Type B pancreatic cell (in vitro differentiated cells): ENCODE data around the gene BEST2. TPM values are rescaled to one million over a fixed set of nuclear protein-coding genes. Genes with fewer than 3 reads are reported as not detected.
A peak's percentile ranks its signal among the peaks of the same experiment; 100 is the strongest.
"Not testable (repeated sequence)": the region's sequence is repeated elsewhere in the genome, so short reads cannot be mapped to it uniquely, and the experiment has no call there.

Source experiments
- DNase-seq: peaks from one replicate; pipeline ENCODE4 v3.0.0; 2021; ENCODE audit warnings: mixed read lengths; ENCODE audit not compliant: unreplicated experiment; ENCODE audit errors: extremely low spot score
- H3K27ac Mint-ChIP-seq: 2 replicates; pipeline ENCODE4 v1.8.0; 2021; ENCODE audit warnings: mild to moderate bottlenecking, mixed read lengths
- H3K27me3 Mint-ChIP-seq: 2 replicates; pipeline ENCODE4 v1.8.0; 2021; ENCODE audit warnings: mixed read lengths
- H3K36me3 Mint-ChIP-seq: 2 replicates; pipeline ENCODE4 v1.8.0; 2021; ENCODE audit warnings: mixed read lengths
- H3K4me1 Mint-ChIP-seq: one replicate; pipeline ENCODE4 v1.8.0; 2021; ENCODE audit warnings: mixed read lengths; ENCODE audit not compliant: unreplicated experiment
- H3K4me3 Mint-ChIP-seq: 2 replicates; pipeline ENCODE4 v1.8.0; 2021; ENCODE audit warnings: mild to moderate bottlenecking, mixed read lengths
- H3K9me3 Mint-ChIP-seq: 2 replicates; pipeline ENCODE4 v1.8.0; 2021; ENCODE audit warnings: mixed read lengths
- total RNA-seq: library from RNA; stranded (reverse); gene quantifications from 2 replicates; pipeline ENCODE4 v1.2.1, GENCODE V29; 2021; ENCODE audit warnings: low replicate concordance
- TF ChIP-seq, protein P1 (sequence below): fragments of 200-600 bp; sonication (generic); conservative IDR thresholded peaks from 2 replicates; pipeline ENCODE4 v1.5.0; 2021; ENCODE audit warnings: antibody characterized with exemption, mild to moderate bottlenecking

The BEST2 gene
- total RNA-seq, 1 donor from 2014 or later: 0.14 TPM

DNA sequence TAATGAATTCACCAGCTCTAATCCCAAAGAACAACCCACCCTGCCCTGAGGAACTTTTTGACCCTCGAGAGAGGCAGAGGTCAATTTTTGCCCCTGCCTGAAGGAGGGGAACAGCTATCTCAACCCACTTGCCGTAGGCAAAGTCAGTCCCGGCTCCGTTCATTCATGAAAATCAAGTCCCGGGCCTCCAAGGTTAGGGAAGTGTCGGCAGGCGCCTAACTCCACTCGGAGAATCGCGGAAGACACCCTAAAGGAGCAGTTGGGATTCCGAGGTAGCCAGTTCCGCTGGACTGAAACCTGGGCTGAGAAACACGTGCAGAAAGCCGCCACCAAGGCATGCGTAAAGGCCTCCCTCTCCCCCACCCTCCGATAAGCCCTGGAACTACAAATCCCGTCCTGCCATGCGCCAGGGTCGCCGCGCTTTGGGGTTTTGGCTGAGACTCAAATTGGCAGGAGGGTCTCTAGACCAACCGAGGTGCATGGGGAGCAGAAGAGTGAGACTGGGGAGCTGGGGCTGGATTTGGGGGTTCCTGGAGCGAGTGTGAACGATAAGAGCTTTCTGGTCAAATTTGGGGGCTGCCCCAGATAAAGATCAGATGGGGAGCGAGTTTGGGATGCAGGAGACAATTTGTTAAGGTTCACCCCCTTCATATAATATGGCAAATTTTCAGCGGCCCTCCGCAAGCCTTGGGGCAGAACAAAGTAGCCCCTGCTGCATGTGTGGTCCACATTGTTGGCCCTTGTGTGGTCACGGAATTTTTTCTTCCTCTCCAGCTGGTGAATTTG lies 27.8 kb upstream of the BEST2 start, which contains the start of gene TNPO2:
Gene TNPO2 (minus strand): TSS at position 292 of the 786 bp plus-strand sequence. CDS start 2,955 bp downstream, outside the sequence.
- Mint-ChIP-seq H3K4me1 (peaks cover 23% of the 10 kb centered on the region), H3K27me3 (no peaks in the 10 kb centered on the region), H3K4me3 (peak within 1 kb of the TSS; percentile 96), H3K27ac (peak within 1 kb of the TSS; percentile 95), H3K36me3 (peaks cover 7% of the 10 kb centered on the region), H3K9me3 (no peaks in the 10 kb centered on the region)
- DNase-seq: peak; percentile 83
- TF ChIP-seq, protein P1, sequence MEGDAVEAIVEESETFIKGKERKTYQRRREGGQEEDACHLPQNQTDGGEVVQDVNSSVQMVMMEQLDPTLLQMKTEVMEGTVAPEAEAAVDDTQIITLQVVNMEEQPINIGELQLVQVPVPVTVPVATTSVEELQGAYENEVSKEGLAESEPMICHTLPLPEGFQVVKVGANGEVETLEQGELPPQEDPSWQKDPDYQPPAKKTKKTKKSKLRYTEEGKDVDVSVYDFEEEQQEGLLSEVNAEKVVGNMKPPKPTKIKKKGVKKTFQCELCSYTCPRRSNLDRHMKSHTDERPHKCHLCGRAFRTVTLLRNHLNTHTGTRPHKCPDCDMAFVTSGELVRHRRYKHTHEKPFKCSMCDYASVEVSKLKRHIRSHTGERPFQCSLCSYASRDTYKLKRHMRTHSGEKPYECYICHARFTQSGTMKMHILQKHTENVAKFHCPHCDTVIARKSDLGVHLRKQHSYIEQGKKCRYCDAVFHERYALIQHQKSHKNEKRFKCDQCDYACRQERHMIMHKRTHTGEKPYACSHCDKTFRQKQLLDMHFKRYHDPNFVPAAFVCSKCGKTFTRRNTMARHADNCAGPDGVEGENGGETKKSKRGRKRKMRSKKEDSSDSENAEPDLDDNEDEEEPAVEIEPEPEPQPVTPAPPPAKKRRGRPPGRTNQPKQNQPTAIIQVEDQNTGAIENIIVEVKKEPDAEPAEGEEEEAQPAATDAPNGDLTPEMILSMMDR: no peak

DNA sequence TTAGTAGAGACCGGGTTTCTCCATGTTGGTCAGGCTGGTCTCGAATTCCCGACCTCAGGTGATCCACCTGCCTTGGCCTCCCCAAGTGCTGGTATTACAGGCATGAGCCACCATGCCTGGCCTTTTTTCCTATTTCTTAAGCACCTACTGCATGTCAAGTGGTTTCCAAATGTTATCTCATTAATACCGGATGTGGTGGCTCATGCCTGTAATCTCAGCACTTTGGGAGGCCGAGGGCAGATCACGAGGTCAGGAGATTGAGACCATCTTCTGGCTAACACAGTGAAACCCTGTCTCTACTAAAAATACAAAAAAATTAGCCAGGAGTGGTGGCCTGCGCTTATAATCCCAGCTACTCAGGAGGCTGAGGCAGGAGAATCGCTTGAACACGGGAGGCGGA lies 26.0 kb upstream of the BEST2 start:
- peak overlapping the region; percentile 31 for H3K4me3 Mint-ChIP-seq
- peaks cover 15% of the 10 kb centered on the region for H3K36me3 Mint-ChIP-seq
- H3K27ac Mint-ChIP-seq, DNase-seq, H3K27me3 Mint-ChIP-seq, H3K9me3 Mint-ChIP-seq: not testable (repeated sequence)
- H3K4me1 Mint-ChIP-seq: peaks cover 20% of the 10 kb centered on the region

DNA sequence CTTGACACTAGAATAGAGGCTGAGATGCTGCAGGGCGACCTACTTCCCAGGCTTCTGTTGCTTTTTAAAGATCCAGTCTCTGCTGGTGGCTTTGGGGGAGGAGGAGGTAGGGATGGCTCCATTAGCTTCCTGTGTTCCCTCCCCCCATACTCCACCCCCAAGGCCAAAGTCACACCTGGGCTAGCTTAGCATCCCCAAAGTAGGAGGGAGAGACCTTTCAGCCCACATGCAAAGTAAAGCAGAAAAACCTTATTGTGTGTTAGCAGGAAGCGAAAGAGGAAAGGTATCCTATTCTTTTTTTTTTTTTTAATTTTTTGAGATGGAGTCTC lies 24.6 kb upstream of the BEST2 start:
- Mint-ChIP-seq H3K27me3 (no peaks in the 10 kb centered on the region), H3K4me3 (no peak overlapping the region), H3K4me1 (peaks cover 12% of the 10 kb centered on the region), H3K9me3 (no peaks in the 10 kb centered on the region), H3K36me3 (peaks cover 12% of the 10 kb centered on the region), H3K27ac (peak overlapping the region; percentile 33)
- TF ChIP-seq, protein P1: no peak
- no peak for DNase-seq

- TF ChIP-seq, protein P1: no peak
- peaks cover 12% of the 10 kb centered on the region for H3K36me3 Mint-ChIP-seq
- no peaks in the 10 kb centered on the region for H3K27me3 Mint-ChIP-seq
- no peak for DNase-seq
- peaks cover 14% of the 10 kb centered on the region for H3K4me1 Mint-ChIP-seq
- H3K9me3 Mint-ChIP-seq: no peaks in the 10 kb centered on the region
- H3K27ac Mint-ChIP-seq: no peak overlapping the region
- no peak overlapping the region for H3K4me3 Mint-ChIP-seq
Measured at GRCh38 chr19:12727745-12728433, 23.7 kb upstream of the BEST2 start.

DNA sequence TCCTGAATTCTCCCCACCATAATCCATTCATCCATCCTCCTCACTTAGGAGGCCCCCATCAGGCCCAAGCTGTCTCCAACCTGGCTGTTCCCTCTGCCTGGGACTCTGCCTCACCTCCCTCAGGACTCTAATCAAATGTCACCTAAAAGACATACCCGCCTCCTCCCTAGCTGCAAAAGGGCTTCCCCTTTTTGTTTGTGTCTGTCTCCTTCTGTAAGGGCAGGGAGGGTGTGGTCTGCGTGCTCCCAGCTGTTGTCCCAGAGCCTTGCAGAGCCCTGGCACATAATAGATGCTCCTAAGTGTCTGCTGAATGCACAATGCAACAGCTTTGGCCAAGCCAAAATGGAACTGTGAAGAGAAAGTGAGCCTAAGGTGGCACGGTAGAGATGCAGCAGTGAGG lies 21.5 kb upstream of the BEST2 start:
- no peak overlapping the region for H3K27ac Mint-ChIP-seq
- no peaks in the 10 kb centered on the region for H3K9me3 Mint-ChIP-seq
- peak overlapping the region; percentile 38 for H3K4me3 Mint-ChIP-seq
- no peaks in the 10 kb centered on the region for H3K27me3 Mint-ChIP-seq
- no peak for DNase-seq
- peaks cover 16% of the 10 kb centered on the region for H3K4me1 Mint-ChIP-seq
- peaks cover 15% of the 10 kb centered on the region for H3K36me3 Mint-ChIP-seq
- TF ChIP-seq, protein P1: no peak

- peaks cover 15% of the 10 kb centered on the region for H3K36me3 Mint-ChIP-seq
- TF ChIP-seq, protein P1: no peak
- peaks cover 15% of the 10 kb centered on the region for H3K4me1 Mint-ChIP-seq
- no peak overlapping the region for H3K4me3 Mint-ChIP-seq
- no peaks in the 10 kb centered on the region for H3K27me3 Mint-ChIP-seq
- H3K9me3 Mint-ChIP-seq: no peaks in the 10 kb centered on the region
- DNase-seq: no peak
- H3K27ac Mint-ChIP-seq: no peak overlapping the region
Measured at GRCh38 chr19:12731337-12731736, 20.3 kb upstream of the BEST2 start.
